OCI-LY3 (cell line): ENCODE measurements around the gene IQCN.

ENCODE experiments used
- CTCF ChIP-seq: fragments of 200-600, 300-600 bp; sonication (generic); IDR thresholded peaks from 2 replicates; pipeline ENCODE4 v1.5.1; 2014; ENCODE audit warnings: antibody characterized with exemption, low read length, low read depth
- EZH2phosphoT487 ChIP-seq: fragments of 200-600 bp; shearing (Covaris generic); IDR thresholded peaks from 2 replicates; pipeline ENCODE4 v1.6.1; 2018; ENCODE audit warnings: antibody characterized with exemption, mixed run types, low read depth

- TF ChIP-seq CTCF (no peak), EZH2phosphoT487 (no peak)
These were observed 48.9 kb downstream of the IQCN start for GRCh38 chr19:18225355-18225701.
